NCI-H2196 treated with DMSO at 0.1 percent for 48 hours (cell line): ENCODE measurements around the gene DGKZ.
"Not testable (repeated sequence)": the region's sequence is repeated elsewhere in the genome, so short reads cannot be mapped to it uniquely, and the experiment has no call there.

ENCODE experiments used
- DNase-seq: peaks from one replicate; lab custom pipeline; 2025; ENCODE audit not compliant: unreplicated experiment; lab: John Stamatoyannopoulos, UW

Gene DGKZ

GRCh38 chr11:46346886-46347636 lies at the start of gene DGKZ:
Gene DGKZ (plus strand): TSS chr11:46347463. CDS start chr11:46347660, 197 bp downstream.
- DNase-seq = peak; percentile 84

GRCh38 chr11:46298699-46299433 lies 48.4 kb upstream of the DGKZ start:
- DNase-seq = no peak

- no peak for DNase-seq
These were observed 47.8 kb upstream of the DGKZ start for GRCh38 chr11:46299451-46299961.

- no peak for DNase-seq
These were observed 47.0 kb upstream of the DGKZ start for GRCh38 chr11:46300270-46300669.

- no peak for DNase-seq
These were observed 44.4 kb upstream of the DGKZ start for GRCh38 chr11:46302866-46303265.

- DNase-seq = not testable (repeated sequence)
These were observed 43.2 kb upstream of the DGKZ start for GRCh38 chr11:46304036-46304435.

- DNase-seq = no peak
These were observed 42.6 kb upstream of the DGKZ start for GRCh38 chr11:46304605-46305179.

GRCh38 chr11:46305295-46305694 lies 42.0 kb upstream of the DGKZ start:
- no peak for DNase-seq

- no peak for DNase-seq
These were observed 40.9 kb upstream of the DGKZ start for GRCh38 chr11:46306296-46306853.

GRCh38 chr11:46307369-46307768 lies 39.9 kb upstream of the DGKZ start:
- DNase-seq = no peak

- DNase-seq = no peak
These were observed 39.4 kb upstream of the DGKZ start for GRCh38 chr11:46307785-46308341.

- peak; percentile 40 for DNase-seq
These were observed 38.4 kb upstream of the DGKZ start for GRCh38 chr11:46308631-46309419.

GRCh38 chr11:46309814-46310259 lies 37.4 kb upstream of the DGKZ start:
- no peak for DNase-seq

- no peak for DNase-seq
These were observed 32.1 kb upstream of the DGKZ start for GRCh38 chr11:46315033-46315738.

- DNase-seq = peak; percentile 57
These were observed 31.3 kb upstream of the DGKZ start for GRCh38 chr11:46315783-46316563.

- DNase-seq = no peak
These were observed 28.2 kb upstream of the DGKZ start for GRCh38 chr11:46319074-46319453.

GRCh38 chr11:46321757-46322156 lies 25.5 kb upstream of the DGKZ start:
- DNase-seq = no peak

- DNase-seq = no peak
These were observed 24.5 kb upstream of the DGKZ start for GRCh38 chr11:46322759-46323158.

GRCh38 chr11:46326813-46327416 lies 20.3 kb upstream of the DGKZ start:
- no peak for DNase-seq
